ENCODE results near the gene ITPK1. TPM values are rescaled to one million over a fixed set of nuclear protein-coding genes. Genes with fewer than 3 reads are reported as not detected.

Gene ITPK1
- total RNA-seq, 1 experiment from 2014 or later: 66.2 TPM

GRCh38 chr14:92951912-92952471 lies 163.7 kb downstream of the ITPK1 start:
- no peaks in the 10 kb centered on the region for H3K9me3 ChIP-seq (ENCODE audit: low read length)
- 0 out of 2 replicates have a peak, but pooled peaks cover 4% of the 10 kb centered on the region for H3K36me3 ChIP-seq (ENCODE audit: low read depth, low read length)
- H3K4me1 ChIP-seq (ENCODE audit: insufficient read depth, low read length): no peaks in the 10 kb centered on the region
- POLR2A ChIA-PET (ENCODE audit: unreplicated experiment): no interaction called here
- no peaks in the 10 kb centered on the region for H3F3A ChIP-seq (ENCODE audit: low read length, unreplicated experiment)
- peak; percentile 96 for ATAC-seq
- no peaks in the 10 kb centered on the region for H3K27me3 ChIP-seq (ENCODE audit: low read length)
- no peak overlapping the region for H3K9ac ChIP-seq (ENCODE audit: low read length)
- intact Hi-C loops (cut with micrococcal nuclease): loop anchor here (1.0 kb wide), 2 partner anchors 161 to 187 kb away; no protein-coding TSS in a partner anchor
- peak; percentile 68 for DNase-seq
- H3K79me2 ChIP-seq (ENCODE audit: low read length): no peaks in the 10 kb centered on the region
- peak; percentile 94 for TF ChIP-seq CTCF (conservative IDR thresholded peaks at IDR 0.05; ENCODE audit: low read depth, low read length)
- no peak for TF ChIP-seq EZH2phosphoT487 (IDR thresholded peaks at IDR 0.05; ENCODE audit: borderline replicate concordance, low read length)
- TF ChIP-seq EZH2 (IDR thresholded peaks at IDR 0.05; ENCODE audit: low read length, unreplicated experiment): no peak
- no peaks in the 10 kb centered on the region for H4K20me1 ChIP-seq (ENCODE audit: low read length)
- no peak overlapping the region for H3K27ac ChIP-seq (ENCODE audit: low read length)
- H2AFZ ChIP-seq (ENCODE audit: low read length): 0 out of 2 replicates have a peak overlapping the region, but pooled peaks have one; percentile 50
- H3K9me2 ChIP-seq (replicated peaks; ENCODE audit: low read length): no peaks in the 10 kb centered on the region
- H3K4me3 ChIP-seq (ENCODE audit: low read length): no peak overlapping the region
- H3K4me2 ChIP-seq (ENCODE audit: low read length): no peak overlapping the region
- no TSS peak for BruUV-seq (replicated peaks)
- CTCF ChIA-PET: interaction anchor here (0.5 to 2.0 kb wide), 3 partner anchors 162 to 232 kb away, joined by 3 to 15 read pairs (median 6); no protein-coding TSS in a partner anchor

GRCh38 chr14:92951261-92951660 lies 164.5 kb downstream of the ITPK1 start:
- DNase-seq (no peak), ATAC-seq (no peak)
- no peak overlapping the region for H3K27ac ChIP-seq (ENCODE audit: low read length)
- H3K27me3 ChIP-seq (ENCODE audit: low read length): no peaks in the 10 kb centered on the region
- no peaks in the 10 kb centered on the region for H3K79me2 ChIP-seq (ENCODE audit: low read length)
- no peak overlapping the region for H2AFZ ChIP-seq (ENCODE audit: low read length)
- no peak overlapping the region for H3K9ac ChIP-seq (ENCODE audit: low read length)
- no peak overlapping the region for H3K4me3 ChIP-seq (ENCODE audit: low read length)
- H3F3A ChIP-seq (ENCODE audit: low read length, unreplicated experiment): no peaks in the 10 kb centered on the region
- BruUV-seq (replicated peaks): no TSS peak
- H3K4me1 ChIP-seq (ENCODE audit: insufficient read depth, low read length): peaks cover 6% of the 10 kb centered on the region
- intact Hi-C loops (cut with micrococcal nuclease): no loop called here
- no peaks in the 10 kb centered on the region for H4K20me1 ChIP-seq (ENCODE audit: low read length)
- H3K36me3 ChIP-seq (ENCODE audit: low read depth, low read length): 0 out of 2 replicates have a peak, but pooled peaks cover 4% of the 10 kb centered on the region
- TF ChIP-seq CTCF (conservative IDR thresholded peaks at IDR 0.05; ENCODE audit: low read depth, low read length) (no peak), EZH2phosphoT487 (IDR thresholded peaks at IDR 0.05; ENCODE audit: borderline replicate concordance, low read length) (no peak), EZH2 (IDR thresholded peaks at IDR 0.05; ENCODE audit: low read length, unreplicated experiment) (no peak)
- no peak overlapping the region for H3K4me2 ChIP-seq (ENCODE audit: low read length)
- H3K9me2 ChIP-seq (replicated peaks; ENCODE audit: low read length): no peaks in the 10 kb centered on the region
- no peaks in the 10 kb centered on the region for H3K9me3 ChIP-seq (ENCODE audit: low read length)
- ChIA-PET CTCF (interaction anchor here (2.0 kb wide), 1 partner anchor 162 kb away, joined by 15 read pairs; no protein-coding TSS in a partner anchor), POLR2A (ENCODE audit: unreplicated experiment) (no interaction called here)

GRCh38 chr14:92950773-92951172 lies 165.0 kb downstream of the ITPK1 start:
- BruUV-seq (replicated peaks): no TSS peak

More at GRCh38 chr14:92950773-92951172, 165.0 kb downstream of the ITPK1 start:
- no peaks in the 10 kb centered on the region for H3K9me3 ChIP-seq (ENCODE audit: low read length)
- H3K4me2 ChIP-seq (ENCODE audit: low read length): no peak overlapping the region
- H3K4me1 ChIP-seq (ENCODE audit: insufficient read depth, low read length): peaks cover 10% of the 10 kb centered on the region
- CTCF ChIA-PET: no interaction called here
- no peak overlapping the region for H3K27ac ChIP-seq (ENCODE audit: low read length)
- H3K9me2 ChIP-seq (replicated peaks; ENCODE audit: low read length): no peaks in the 10 kb centered on the region
- H3K4me3 ChIP-seq (ENCODE audit: low read length): no peak overlapping the region
- POLR2A ChIA-PET (ENCODE audit: unreplicated experiment): no interaction called here
- DNase-seq (no peak), ATAC-seq (no peak)
- no peaks in the 10 kb centered on the region for H4K20me1 ChIP-seq (ENCODE audit: low read length)
- no peaks in the 10 kb centered on the region for H3K79me2 ChIP-seq (ENCODE audit: low read length)
- H3K27me3 ChIP-seq (ENCODE audit: low read length): no peaks in the 10 kb centered on the region
- 0 out of 2 replicates have a peak, but pooled peaks cover 4% of the 10 kb centered on the region for H3K36me3 ChIP-seq (ENCODE audit: low read depth, low read length)
- H3F3A ChIP-seq (ENCODE audit: low read length, unreplicated experiment): no peaks in the 10 kb centered on the region
- H3K9ac ChIP-seq (ENCODE audit: low read length): no peak overlapping the region
- intact Hi-C loops (cut with micrococcal nuclease): no loop called here
- H2AFZ ChIP-seq (ENCODE audit: low read length): no peak overlapping the region
- TF ChIP-seq CTCF (conservative IDR thresholded peaks at IDR 0.05; ENCODE audit: low read depth, low read length) (no peak), EZH2 (IDR thresholded peaks at IDR 0.05; ENCODE audit: low read length, unreplicated experiment) (no peak)

All from PC-3 (cell line).